Gastroesophageal sphincter (tissue), 4 donors: Measurements from ENCODE around the gene RUNX3. TPM values are rescaled to one million over a fixed set of nuclear protein-coding genes. Genes with fewer than 3 reads are reported as not detected.

Experiments used
- ATAC-seq: fragments of 150-250 bp; one replicate; pipeline ENCODE4 v1.9.1; 2016; ENCODE audit warnings: mild to moderate bottlenecking, moderate library complexity
- H3K27ac ChIP-seq, 4 donors: fragments of 200-600 bp; sonication (generic) in 3 of 4; 1 replicate in 3 of 4; 2 replicates in 1 of 4; pipeline ENCODE4 v1.5.1; 2016 to 2019
- H3K27me3 ChIP-seq: fragments of 200-600 bp; sonication (generic); one replicate; pipeline ENCODE4 v1.5.1; 2019
- H3K36me3 ChIP-seq, 2 donors: fragments of 200-600 bp; sonication (generic); one replicate each; pipeline ENCODE4 v1.5.1; 2019; ENCODE audit warnings: control low read depth in 1 of 2
- H3K4me1 ChIP-seq, 3 donors: fragments of 200-600 bp; sonication (generic); 1 replicate in 2 of 3; 2 replicates in 1 of 3; pipeline ENCODE4 v1.5.1; 2016 to 2019; ENCODE audit warnings: control low read depth in 2 of 3
- H3K4me3 ChIP-seq, 2 donors: fragments of 200-600 bp; sonication (generic); one replicate each; pipeline ENCODE4 v1.5.1; 2019; ENCODE audit warnings: mild to moderate bottlenecking in 1 of 2, moderate library complexity in 1 of 2
- H3K9me3 ChIP-seq, 3 donors: fragments of 200-600 bp; sonication (generic); one replicate each; pipeline ENCODE4 v1.5.1; 2017 to 2019; ENCODE audit warnings: control low read depth in 2 of 3
- EP300 ChIP-seq: sonication (generic); formaldehyde crosslinking; IDR thresholded peaks from one replicate; pipeline ENCODE4 v1.6.1; 2017; ENCODE audit warnings: antibody characterized with exemption, mild to moderate bottlenecking
- POLR2A ChIP-seq, 2 donors: fragments of 450-650 bp; IDR thresholded peaks; one replicate each; pipeline ENCODE4 v1.6.1; 2017; ENCODE audit warnings: antibody characterized with exemption in 2 of 2, mild to moderate bottlenecking in 2 of 2, moderate library complexity in 1 of 2
- POLR2AphosphoS5 ChIP-seq: sonication (generic); formaldehyde crosslinking; IDR thresholded peaks from one replicate; pipeline ENCODE4 v1.6.1; 2017; ENCODE audit warnings: antibody characterized with exemption
- WGBS, 2 donors: methylation state at CpG; one replicate each; pipeline ENCODE4 v1.1.5; 2018; ENCODE audit warnings: low coverage in 1 of 2; 5-methylcytosine and 5-hydroxymethylcytosine counted together
- total RNA-seq, 4 donors: library from RNA; depleted of rRNA; stranded (reverse); fragments of >200 nt; gene quantifications; one replicate each; pipeline ENCODE4 v1.1.0, GENCODE V29; 2016
- TF ChIP-seq, protein P1 (sequence below), 4 experiments: fragments of 200-600 bp in 2 of 4; fragments of 450-650 bp in 2 of 4; sonication (generic) in 1 of 4; IDR thresholded peaks; one replicate each; pipeline ENCODE4 v1.5.1; 2017 to 2019; ENCODE audit warnings: antibody characterized with exemption in 4 of 4, mild to moderate bottlenecking in 2 of 4, moderate library complexity in 2 of 4

Gene RUNX3
- total RNA-seq, 4 donors from 2014 or later, result 0.62 to 2.0 (median 1.3) TPM

DNA sequence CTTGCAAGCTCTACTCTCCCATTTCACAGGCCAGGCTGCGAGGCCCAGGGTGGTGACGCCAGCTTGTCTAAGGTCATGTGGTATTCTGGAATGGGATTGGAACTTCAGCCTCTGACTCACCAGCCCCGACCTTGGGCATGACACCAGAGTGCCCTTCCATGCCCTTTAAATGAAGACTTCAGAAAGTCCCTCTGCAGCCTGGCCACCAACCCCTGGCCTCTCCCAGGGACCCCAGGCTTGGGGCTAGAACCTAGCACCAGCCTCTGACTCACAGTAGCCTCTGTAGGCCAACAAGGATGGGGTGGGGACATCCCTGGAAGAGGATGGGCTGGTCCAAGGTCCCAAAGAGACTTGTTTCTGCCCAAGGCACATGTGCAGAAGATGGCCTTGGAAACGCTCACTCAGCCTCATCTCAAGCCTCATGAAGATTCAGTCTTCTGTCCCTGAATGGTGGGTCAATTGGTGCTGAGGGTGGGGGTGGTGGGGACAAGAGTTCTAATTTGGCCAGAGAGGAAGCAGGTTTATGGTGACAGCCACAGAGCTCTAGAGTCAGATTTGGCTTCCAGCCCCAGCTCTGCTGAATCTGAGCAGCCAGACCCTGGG, 36.1 kb upstream of the RUNX3 start:
- Histone ChIP-seq H3K36me3 (no peaks in the 10 kb centered on the region), H3K9me3 (no peaks in the 10 kb centered on the region), H3K4me1 (no peaks in the 10 kb centered on the region), H3K4me3 (no peak overlapping the region), H3K27ac (no peak overlapping the region), H3K27me3 (peaks cover 87% of the 10 kb centered on the region)
- no peak for ATAC-seq
- no peak for TF ChIP-seq EP300
- TF ChIP-seq POLR2AphosphoS5, result no peak
- TF ChIP-seq, protein P1, sequence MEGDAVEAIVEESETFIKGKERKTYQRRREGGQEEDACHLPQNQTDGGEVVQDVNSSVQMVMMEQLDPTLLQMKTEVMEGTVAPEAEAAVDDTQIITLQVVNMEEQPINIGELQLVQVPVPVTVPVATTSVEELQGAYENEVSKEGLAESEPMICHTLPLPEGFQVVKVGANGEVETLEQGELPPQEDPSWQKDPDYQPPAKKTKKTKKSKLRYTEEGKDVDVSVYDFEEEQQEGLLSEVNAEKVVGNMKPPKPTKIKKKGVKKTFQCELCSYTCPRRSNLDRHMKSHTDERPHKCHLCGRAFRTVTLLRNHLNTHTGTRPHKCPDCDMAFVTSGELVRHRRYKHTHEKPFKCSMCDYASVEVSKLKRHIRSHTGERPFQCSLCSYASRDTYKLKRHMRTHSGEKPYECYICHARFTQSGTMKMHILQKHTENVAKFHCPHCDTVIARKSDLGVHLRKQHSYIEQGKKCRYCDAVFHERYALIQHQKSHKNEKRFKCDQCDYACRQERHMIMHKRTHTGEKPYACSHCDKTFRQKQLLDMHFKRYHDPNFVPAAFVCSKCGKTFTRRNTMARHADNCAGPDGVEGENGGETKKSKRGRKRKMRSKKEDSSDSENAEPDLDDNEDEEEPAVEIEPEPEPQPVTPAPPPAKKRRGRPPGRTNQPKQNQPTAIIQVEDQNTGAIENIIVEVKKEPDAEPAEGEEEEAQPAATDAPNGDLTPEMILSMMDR (IDR thresholded peaks at IDR 0.05), result no peak
- no peak for TF ChIP-seq POLR2A (IDR thresholded peaks at IDR 0.05)
- WGBS, 2 donors, result 80 to 96% methylated on average over 2 to 3 of the region's 4 CpGs

DNA sequence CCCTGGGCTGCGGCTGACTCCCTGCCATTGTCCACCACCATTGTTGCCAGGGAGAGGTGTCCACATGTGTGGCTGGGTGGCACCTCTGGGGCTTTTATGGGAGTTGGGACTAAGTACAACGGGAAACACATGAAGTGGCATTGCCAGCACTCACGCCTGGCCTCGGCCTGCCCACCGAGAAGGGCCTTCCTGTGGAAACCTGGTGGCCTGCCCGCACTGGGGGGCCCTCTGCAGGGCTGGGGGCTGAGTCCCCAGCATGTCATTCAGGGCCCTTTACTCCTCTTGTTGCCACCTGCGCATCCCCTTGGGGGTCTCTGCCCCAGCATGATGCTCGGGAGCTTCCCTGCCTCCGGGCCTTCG, 35.5 kb upstream of the RUNX3 start:
- H3K27ac ChIP-seq, result no peak overlapping the region
- H3K36me3 ChIP-seq, result no peaks in the 10 kb centered on the region
- no peaks in the 10 kb centered on the region for H3K4me1 ChIP-seq
- H3K27me3 ChIP-seq, result peaks cover 87% of the 10 kb centered on the region
- no peak for ATAC-seq
- TF ChIP-seq POLR2AphosphoS5, result no peak
- TF ChIP-seq, protein P1 (IDR thresholded peaks at IDR 0.05), result no peak
- 93% methylated on average over 3 of the region's 10 CpGs; no CpG with 5 or more reads in 1 of the 2 donors for WGBS, 2 donors
- no peaks in the 10 kb centered on the region for H3K9me3 ChIP-seq
- no peak overlapping the region for H3K4me3 ChIP-seq

DNA sequence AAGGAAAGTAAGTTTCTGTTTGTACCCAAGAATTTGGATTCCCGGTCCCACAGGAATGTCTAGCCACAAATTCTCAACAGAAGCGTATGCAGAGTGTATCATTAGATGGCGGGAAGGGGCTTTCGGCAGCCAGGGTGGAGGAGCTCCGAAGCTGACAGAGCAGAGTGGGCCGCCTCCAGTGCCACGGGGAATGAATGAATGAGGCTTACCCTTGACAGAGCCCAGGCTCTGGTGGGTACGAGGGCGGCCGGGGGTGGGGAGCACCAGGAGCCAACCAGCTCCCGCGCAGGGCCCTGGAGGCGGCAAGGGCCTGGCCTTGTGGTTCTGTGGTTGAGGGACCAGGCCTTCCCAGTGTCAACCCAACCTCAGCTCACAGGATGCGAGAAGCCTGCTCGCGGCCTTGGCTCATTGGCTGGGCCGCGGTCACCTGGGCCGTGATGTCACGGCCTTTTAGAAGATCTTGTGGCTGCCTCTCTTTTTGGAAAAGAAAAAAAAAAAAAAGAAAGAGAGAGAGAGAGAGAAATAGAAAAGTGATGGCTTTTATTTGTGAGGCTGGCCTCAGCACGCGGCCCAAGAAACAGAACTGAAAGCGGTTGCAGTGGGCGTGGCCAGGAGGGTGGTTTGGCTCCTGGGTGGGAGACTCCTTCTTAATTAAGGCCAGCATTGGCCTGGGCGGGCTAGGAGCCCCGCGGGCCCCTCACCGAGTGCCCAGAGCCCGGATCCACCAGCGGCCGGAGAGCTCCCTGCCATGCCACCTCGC, 34.9 kb upstream of the RUNX3 start:
- Histone ChIP-seq H3K4me1 (no peaks in the 10 kb centered on the region), H3K27ac (no peak overlapping the region), H3K27me3 (peaks cover 87% of the 10 kb centered on the region), H3K9me3 (no peaks in the 10 kb centered on the region), H3K4me3 (no peak overlapping the region), H3K36me3 (no peaks in the 10 kb centered on the region)
- 81 to 88% methylated on average over 4 to 16 of the region's 32 CpGs for WGBS, 2 donors
- TF ChIP-seq EP300, result no peak
- no peak for TF ChIP-seq POLR2A (IDR thresholded peaks at IDR 0.05)
- TF ChIP-seq, protein P1 (IDR thresholded peaks at IDR 0.05), result no peak
- no peak for TF ChIP-seq POLR2AphosphoS5
- no peak for ATAC-seq

DNA sequence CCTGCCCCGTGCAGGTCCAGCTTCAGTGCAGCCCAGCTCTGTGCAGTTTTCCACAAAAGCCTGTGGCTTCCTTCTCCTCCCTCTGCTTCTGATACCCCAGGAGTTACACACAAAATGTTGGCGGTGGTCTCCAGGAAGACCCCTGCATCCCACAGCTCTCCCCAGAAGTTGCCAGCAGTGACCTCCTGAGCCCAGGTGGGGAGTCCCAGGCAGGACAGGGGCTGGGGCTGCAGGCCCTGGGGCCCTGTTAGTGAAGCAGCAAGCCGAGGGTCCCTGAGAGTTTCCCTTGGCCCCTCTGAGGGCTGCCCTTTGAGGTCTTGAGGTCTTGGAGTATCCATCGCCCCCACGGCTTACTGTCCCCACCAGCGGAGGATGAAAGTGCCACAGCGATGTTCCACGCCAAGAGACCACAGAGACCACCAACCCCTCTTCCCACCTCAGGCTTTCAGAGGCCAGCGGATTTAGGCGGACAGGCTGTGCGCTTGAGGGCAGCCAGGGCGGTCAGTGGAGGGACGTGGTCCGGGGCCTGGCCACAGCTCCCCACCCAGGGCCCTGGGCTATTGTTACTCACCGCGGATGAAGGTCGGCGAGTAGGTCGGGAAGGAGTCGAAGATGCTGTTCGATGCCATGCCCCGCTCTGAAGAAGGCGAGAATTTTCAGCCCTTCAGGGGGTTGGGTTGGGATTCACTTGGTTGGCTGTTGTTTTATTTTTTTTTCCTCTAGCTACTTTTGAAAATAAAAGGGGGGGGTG, 34.0 kb upstream of the RUNX3 start:
- Histone ChIP-seq H3K27me3 (peaks cover 88% of the 10 kb centered on the region), H3K36me3 (no peaks in the 10 kb centered on the region), H3K4me3 (no peak overlapping the region), H3K4me1 (no peaks in the 10 kb centered on the region), H3K9me3 (no peaks in the 10 kb centered on the region), H3K27ac (no peak overlapping the region)
- ATAC-seq, result no peak
- WGBS, 2 donors, result 83 to 84% methylated on average over 8 to 9 of the region's 23 CpGs
- TF ChIP-seq, protein P1 (IDR thresholded peaks at IDR 0.05), result no peak
- no peak for TF ChIP-seq POLR2A (IDR thresholded peaks at IDR 0.05)
